Measurements from ENCODE around the gene CHRDL2. TPM values are rescaled to one million over a fixed set of nuclear protein-coding genes. Genes with fewer than 3 reads are reported as not detected.

The CHRDL2 gene
- total RNA-seq, 1 donor from 2014 or later: not detected

GRCh38 chr11:74697722-74698121 is 33.5 kb downstream of the CHRDL2 start:
- TF ChIP-seq CTCF (IDR thresholded peaks at IDR 0.05; ENCODE audit: insufficient read depth, low read length, severe bottlenecking): no peak
- Histone ChIP-seq H3K4me3 (ENCODE audit: low read depth, low read length) (no peak overlapping the region), H3K27me3 (ENCODE audit: control insufficient read depth, insufficient read depth, low read length) (no peaks in the 10 kb centered on the region), H3K36me3 (ENCODE audit: control insufficient read depth, insufficient read depth, low read length) (no peaks in the 10 kb centered on the region)
- FAIRE-seq (no peak), DNase-seq (ENCODE audit: low read depth) (no peak)

DNA sequence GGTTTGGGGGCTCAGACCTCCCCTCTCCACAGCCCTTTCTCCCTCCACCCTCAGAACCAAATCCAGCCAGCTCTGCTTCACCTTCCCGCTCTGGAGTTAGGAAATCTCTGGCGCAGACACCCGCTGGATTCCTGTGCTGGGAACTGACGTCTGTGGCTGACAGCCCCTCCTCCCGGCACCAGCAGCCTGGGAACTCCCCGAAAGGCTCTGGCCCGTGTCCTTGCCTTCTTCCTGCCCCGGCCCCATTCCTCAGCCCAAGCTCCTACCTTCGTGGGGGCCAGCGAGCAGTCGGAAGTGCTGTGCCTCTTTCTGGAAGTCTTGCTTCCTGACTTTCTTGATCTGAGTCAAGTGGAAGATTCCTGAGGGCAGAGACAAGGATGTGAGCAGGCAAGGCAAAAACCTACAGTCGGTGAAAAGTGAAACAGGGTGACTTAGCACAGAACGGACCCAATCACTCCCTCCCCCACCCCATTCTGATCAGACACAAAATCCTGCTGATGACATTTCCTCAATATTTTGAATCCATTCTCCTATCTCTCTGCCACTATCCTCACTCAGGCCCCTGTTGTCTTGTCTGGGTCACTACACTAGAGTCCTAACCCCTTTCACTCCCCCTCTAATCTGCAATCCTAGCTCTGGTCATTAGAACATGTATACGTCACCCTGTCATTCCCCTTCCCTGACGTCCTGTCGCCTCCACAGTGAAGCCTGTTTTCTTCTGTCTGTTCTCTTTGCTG is 34.1 kb downstream of the CHRDL2 start:
- DNase-seq (ENCODE audit: low read depth) (peak; percentile 77), FAIRE-seq (no peak)
- Histone ChIP-seq H3K36me3 (ENCODE audit: control insufficient read depth, insufficient read depth, low read length) (no peaks in the 10 kb centered on the region), H3K27me3 (ENCODE audit: control insufficient read depth, insufficient read depth, low read length) (no peaks in the 10 kb centered on the region), H3K4me3 (ENCODE audit: low read depth, low read length) (no peak overlapping the region)
- no peak for TF ChIP-seq CTCF (IDR thresholded peaks at IDR 0.05; ENCODE audit: insufficient read depth, low read length, severe bottlenecking)

- no peak for TF ChIP-seq CTCF (IDR thresholded peaks at IDR 0.05; ENCODE audit: insufficient read depth, low read length, severe bottlenecking)
- H3K36me3 ChIP-seq (ENCODE audit: control insufficient read depth, insufficient read depth, low read length): no peaks in the 10 kb centered on the region
- H3K27me3 ChIP-seq (ENCODE audit: control insufficient read depth, insufficient read depth, low read length): no peaks in the 10 kb centered on the region
- no peak overlapping the region for H3K4me3 ChIP-seq (ENCODE audit: low read depth, low read length)
- no peak for FAIRE-seq
- no peak for DNase-seq (ENCODE audit: low read depth)
Measured at GRCh38 chr11:74696500-74696899, 34.7 kb downstream of the CHRDL2 start.

DNA sequence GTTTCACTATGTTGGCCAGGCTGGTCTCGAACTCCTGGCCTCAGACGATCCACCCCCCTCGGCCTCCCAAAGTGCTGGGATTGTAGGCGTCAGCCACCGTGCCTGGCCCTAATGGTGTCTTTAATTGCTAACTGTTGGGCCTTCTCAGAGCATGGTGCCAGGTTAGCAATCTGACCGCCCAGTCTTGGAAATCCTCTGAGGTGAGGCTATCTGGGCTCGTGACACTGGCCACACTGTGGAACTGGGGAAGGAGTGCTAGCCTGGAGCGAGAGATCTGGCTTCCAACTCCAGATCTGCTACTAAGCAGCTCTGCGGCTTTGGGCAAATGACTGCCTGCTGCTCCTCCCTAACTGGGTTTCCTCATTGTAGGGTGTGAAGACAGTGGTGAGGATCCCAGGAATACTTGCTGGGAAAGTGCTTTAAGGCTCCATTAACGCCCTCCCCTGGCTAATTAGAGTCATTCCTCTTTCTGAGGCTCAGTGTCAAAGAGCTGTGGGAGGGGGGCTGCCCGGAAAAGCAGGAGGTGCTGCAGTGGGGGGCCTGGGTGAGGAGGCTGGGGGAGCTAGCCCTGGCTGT is 35.4 kb downstream of the CHRDL2 start:
- no peak for TF ChIP-seq CTCF (IDR thresholded peaks at IDR 0.05; ENCODE audit: insufficient read depth, low read length, severe bottlenecking)
- FAIRE-seq (no peak), DNase-seq (ENCODE audit: low read depth) (no peak)
- H3K4me3 ChIP-seq (ENCODE audit: low read depth, low read length): no peak overlapping the region
- no peaks in the 10 kb centered on the region for H3K27me3 ChIP-seq (ENCODE audit: control insufficient read depth, insufficient read depth, low read length)
- no peaks in the 10 kb centered on the region for H3K36me3 ChIP-seq (ENCODE audit: control insufficient read depth, insufficient read depth, low read length)

DNA sequence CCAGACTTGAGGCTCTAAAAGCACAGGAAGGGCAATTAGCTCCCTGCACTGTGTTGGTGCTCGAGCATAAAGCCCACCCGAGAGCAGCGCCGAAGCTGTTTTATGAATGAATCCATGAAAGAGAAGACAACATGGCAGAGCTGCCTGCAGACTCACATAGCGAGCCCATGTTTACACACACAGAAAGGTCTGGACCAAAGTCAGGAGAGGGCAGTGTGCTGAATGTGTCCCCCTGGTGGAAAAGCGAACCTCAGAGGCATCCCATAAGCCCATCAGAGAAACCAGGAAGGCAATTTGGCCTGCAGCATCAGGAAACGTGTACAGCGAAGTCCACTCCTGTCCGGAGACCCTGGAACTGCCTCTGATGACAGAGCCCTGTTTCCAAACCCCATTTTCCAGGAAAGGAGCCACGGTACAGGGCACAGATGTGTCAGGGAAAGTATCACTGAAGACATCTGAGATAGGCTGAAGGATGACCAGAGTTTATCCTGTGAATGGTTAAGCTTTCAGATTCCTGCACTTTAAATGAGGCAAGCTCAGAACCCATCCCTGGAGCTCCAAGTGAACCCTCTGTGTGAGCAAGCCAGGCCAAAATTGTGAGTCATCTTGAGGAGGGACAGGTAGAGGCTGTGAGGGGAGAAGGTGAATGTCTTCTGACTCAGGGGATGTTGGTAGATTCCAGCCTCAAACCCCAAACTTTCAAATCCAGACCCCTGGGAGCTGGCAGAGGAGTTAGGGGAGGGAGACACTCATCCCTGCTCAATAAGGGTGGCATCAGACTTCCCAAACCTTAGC is 36.9 kb downstream of the CHRDL2 start:
- DNase-seq (ENCODE audit: low read depth) (peak; percentile 86), FAIRE-seq (no peak)
- no peak for TF ChIP-seq CTCF (IDR thresholded peaks at IDR 0.05; ENCODE audit: insufficient read depth, low read length, severe bottlenecking)
- Histone ChIP-seq H3K27me3 (ENCODE audit: control insufficient read depth, insufficient read depth, low read length) (no peaks in the 10 kb centered on the region), H3K36me3 (ENCODE audit: control insufficient read depth, insufficient read depth, low read length) (no peaks in the 10 kb centered on the region), H3K4me3 (ENCODE audit: low read depth, low read length) (no peak overlapping the region)

All from bronchial epithelial cell (primary cell).